Loucy (cell line): ENCODE results near the gene ZNF749.

Source experiments
- H2AFZ ChIP-seq: fragments of 200-600 bp; sonication (generic); 2 replicates; pipeline ENCODE4 v1.6.0; 2016; ENCODE audit warnings: antibody characterized with exemption, mild to moderate bottlenecking, low read length, moderate library complexity
- H3F3A ChIP-seq: fragments of 200-600 bp; 2 replicates; pipeline ENCODE4 v1.6.0; 2016; ENCODE audit warnings: antibody characterized with exemption, low read depth, mild to moderate bottlenecking
- H3K27me3 ChIP-seq: fragments of 200-600 bp; sonication (generic); 2 replicates; pipeline ENCODE4 v1.6.1; 2014; ENCODE audit warnings: low read length, mild to moderate bottlenecking; ENCODE audit not compliant: insufficient read depth, poor library complexity, severe bottlenecking
- H3K36me3 ChIP-seq: fragments of 200-600 bp; sonication (generic); 2 replicates; pipeline ENCODE4 v1.6.1; 2016; ENCODE audit warnings: low read length; ENCODE audit not compliant: insufficient read depth
- H3K4me1 ChIP-seq: fragments of 200-600 bp; sonication (generic); 2 replicates; pipeline ENCODE4 v1.5.1; 2014; ENCODE audit warnings: low read length, mild to moderate bottlenecking; ENCODE audit not compliant: insufficient read depth, poor library complexity, severe bottlenecking
- H3K4me2 ChIP-seq: fragments of 200-600 bp; sonication (generic); 2 replicates; pipeline ENCODE4 v1.6.0; 2014; ENCODE audit warnings: antibody characterized with exemption, low read length, low read depth, mild to moderate bottlenecking; ENCODE audit not compliant: poor library complexity, severe bottlenecking
- H3K4me3 ChIP-seq: fragments of 200-600 bp; sonication (generic); 2 replicates; pipeline ENCODE4 v1.5.1; 2014; ENCODE audit warnings: low read length, mild to moderate bottlenecking, mixed read lengths; ENCODE audit not compliant: poor library complexity, severe bottlenecking
- H3K79me2 ChIP-seq: fragments of 200-600 bp; sonication (generic); 2 replicates; pipeline ENCODE4 v1.6.1; 2014; ENCODE audit warnings: low read length; ENCODE audit not compliant: insufficient read depth
- H3K9ac ChIP-seq: fragments of 200-600 bp; sonication (generic); 2 replicates; pipeline ENCODE4 v1.6.0; 2014; ENCODE audit warnings: mild to moderate bottlenecking, low read depth, low read length, moderate library complexity; ENCODE audit not compliant: poor library complexity, severe bottlenecking
- H3K9me2 ChIP-seq: fragments of 200-600 bp; sonication (generic); replicated peaks from 2 replicates; pipeline ENCODE4 v1.6.1; 2016; ENCODE audit warnings: low read depth, low read length, mixed read lengths
- H3K9me3 ChIP-seq: fragments of 200-600 bp; sonication (generic); 2 replicates; pipeline ENCODE4 v1.6.1; 2014; ENCODE audit warnings: mild to moderate bottlenecking, antibody characterized with exemption, low read length, low read depth; ENCODE audit not compliant: insufficient read depth
- H4K20me1 ChIP-seq: fragments of 200-600 bp; sonication (generic); 2 replicates; pipeline ENCODE4 v1.6.0; 2014; ENCODE audit warnings: antibody characterized with exemption, low read length, mild to moderate bottlenecking; ENCODE audit not compliant: insufficient read depth, poor library complexity, severe bottlenecking
- CTCF ChIP-seq: fragments of 200-600 bp; sonication (generic); conservative IDR thresholded peaks from 2 replicates; pipeline ENCODE4 v1.5.1; 2014; ENCODE audit warnings: mild to moderate bottlenecking, antibody characterized with exemption, low read length
- EZH2phosphoT487 ChIP-seq: fragments of 200-600 bp; IDR thresholded peaks from 2 replicates; pipeline ENCODE4 v1.6.1; 2018; ENCODE audit warnings: antibody characterized with exemption, mild to moderate bottlenecking, moderate library complexity, borderline replicate concordance

ZNF749 gene

GRCh38 chr19:57437931-57438330, 2.8 kb downstream of the ZNF749 start:
- Histone ChIP-seq H3K36me3 (peaks cover 4% of the 10 kb centered on the region; the same call in 1 of the 2 replicates), H3K4me2 (peak overlapping the region; percentile 32)

GRCh38 chr19:57438925-57439324, 3.8 kb downstream of the ZNF749 start:
- no peaks in the 10 kb centered on the region for H3K27me3 ChIP-seq
- H3K9ac ChIP-seq: no peak overlapping the region
- peaks cover 64% of the 10 kb centered on the region for H3K79me2 ChIP-seq
- H3K9me2 ChIP-seq: no peaks in the 10 kb centered on the region
- no peak overlapping the region for H3K4me3 ChIP-seq
- H3F3A ChIP-seq: no peaks in the 10 kb centered on the region
- H4K20me1 ChIP-seq: peaks cover 11% of the 10 kb centered on the region
- peaks cover 22% of the 10 kb centered on the region for H3K4me1 ChIP-seq
- peak overlapping the region; percentile 32 for H3K4me2 ChIP-seq
- TF ChIP-seq CTCF (0 out of 2 replicates have a peak, but pooled peaks have one; percentile 10), EZH2phosphoT487 (no peak)
- H3K9me3 ChIP-seq: no peaks in the 10 kb centered on the region
- no peak overlapping the region for H2AFZ ChIP-seq
- H3K36me3 ChIP-seq: peaks cover 13% of the 10 kb centered on the region; the same call in 1 of the 2 replicates

More at GRCh38 chr19:57437931-57438330, 2.8 kb downstream of the ZNF749 start:
- Histone ChIP-seq H3K9me3 (no peaks in the 10 kb centered on the region), H3K9ac (no peak overlapping the region), H3K4me1 (peaks cover 22% of the 10 kb centered on the region), H3F3A (no peaks in the 10 kb centered on the region), H2AFZ (no peak overlapping the region), H3K79me2 (peaks cover 62% of the 10 kb centered on the region), H3K27me3 (no peaks in the 10 kb centered on the region), H3K4me3 (no peak overlapping the region), H4K20me1 (peaks cover 11% of the 10 kb centered on the region), H3K9me2 (no peaks in the 10 kb centered on the region)
- TF ChIP-seq CTCF (no peak), EZH2phosphoT487 (no peak)

- Histone ChIP-seq H4K20me1 (no peaks in the 10 kb centered on the region), H3K27me3 (no peaks in the 10 kb centered on the region), H3K9ac (no peak overlapping the region), H3K4me1 (peaks cover 8% of the 10 kb centered on the region), H3K4me3 (no peak overlapping the region), H3K36me3 (peaks cover 27% of the 10 kb centered on the region; the same call in 1 of the 2 replicates), H2AFZ (no peak overlapping the region), H3K4me2 (no peak overlapping the region), H3F3A (no peaks in the 10 kb centered on the region), H3K9me3 (no peaks in the 10 kb centered on the region), H3K79me2 (peaks cover 45% of the 10 kb centered on the region; the same call in 1 of the 2 replicates), H3K9me2 (no peaks in the 10 kb centered on the region)
- TF ChIP-seq EZH2phosphoT487 (no peak), CTCF (no peak)
Observed at GRCh38 chr19:57441979-57442752, 7.0 kb downstream of the ZNF749 start.
